ENCODE data around the gene LDB3.
A peak's percentile ranks its signal among the peaks of the same experiment; 100 is the strongest.

The LDB3 gene

GRCh38 chr10:86655596-86655995 is 12.7 kb upstream of the LDB3 start:
- no peak overlapping the region for H3K4me3 ChIP-seq (ENCODE audit: control insufficient read depth, low read depth, low read length)
- DNase-seq (ENCODE audit: low read depth) = no peak
- no peak for TF ChIP-seq CTCF (conservative IDR thresholded peaks at IDR 0.05; ENCODE audit: control insufficient read depth, insufficient read depth, low read depth, low read length)

GRCh38 chr10:86657011-86657395 is 11.3 kb upstream of the LDB3 start:
- no peak overlapping the region for H3K4me3 ChIP-seq (ENCODE audit: control insufficient read depth, low read depth, low read length)
- no peak for TF ChIP-seq CTCF (conservative IDR thresholded peaks at IDR 0.05; ENCODE audit: control insufficient read depth, insufficient read depth, low read depth, low read length)
- DNase-seq (ENCODE audit: low read depth) = no peak

- H3K4me3 ChIP-seq (ENCODE audit: control insufficient read depth, low read depth, low read length) = no peak overlapping the region
- peak; percentile 55 for DNase-seq (ENCODE audit: low read depth)
- no peak for TF ChIP-seq CTCF (conservative IDR thresholded peaks at IDR 0.05; ENCODE audit: control insufficient read depth, insufficient read depth, low read depth, low read length)
Measured at GRCh38 chr10:86657396-86658011, 10.8 kb upstream of the LDB3 start.

- DNase-seq (ENCODE audit: low read depth) = no peak
- H3K4me3 ChIP-seq (ENCODE audit: control insufficient read depth, low read depth, low read length) = no peak overlapping the region
- TF ChIP-seq CTCF (conservative IDR thresholded peaks at IDR 0.05; ENCODE audit: control insufficient read depth, insufficient read depth, low read depth, low read length) = no peak
Measured at GRCh38 chr10:86658261-86658741, 10.0 kb upstream of the LDB3 start.

- DNase-seq (ENCODE audit: low read depth) = no peak
- H3K4me3 ChIP-seq (ENCODE audit: control insufficient read depth, low read depth, low read length) = no peak overlapping the region
- no peak for TF ChIP-seq CTCF (conservative IDR thresholded peaks at IDR 0.05; ENCODE audit: control insufficient read depth, insufficient read depth, low read depth, low read length)
Measured at GRCh38 chr10:86658751-86659150, 9.6 kb upstream of the LDB3 start.

GRCh38 chr10:86659161-86659691 is 9.1 kb upstream of the LDB3 start:
- DNase-seq (ENCODE audit: low read depth) = no peak
- no peak for TF ChIP-seq CTCF (conservative IDR thresholded peaks at IDR 0.05; ENCODE audit: control insufficient read depth, insufficient read depth, low read depth, low read length)
- no peak overlapping the region for H3K4me3 ChIP-seq (ENCODE audit: control insufficient read depth, low read depth, low read length)

Measured in fibroblast of mammary gland (primary cell).